Astrocyte (in vitro differentiated cells and primary cell): Measurements from ENCODE around the gene UROC1. TPM values are rescaled to one million over a fixed set of nuclear protein-coding genes. Genes with fewer than 3 reads are reported as not detected.

Experiments used
- DNase-seq: peaks from one replicate; pipeline ENCODE4 v3.0.0-alpha.2; 2010; ENCODE audit warnings: low read depth
- FAIRE-seq: peaks from 2 replicates; lab custom pipeline; 2011; peaks lifted over from hg19 to GRCh38; lab: Jason Lieb, UNC
- H2AFZ ChIP-seq: 2 replicates; pipeline ENCODE4 v1.6.0; 2012; ENCODE audit warnings: low read depth, low read length, inconsistent platforms
- H3K27ac ChIP-seq: 2 replicates; pipeline ENCODE4 v1.5.1; 2011; ENCODE audit warnings: low read depth, low read length, inconsistent platforms
- H3K27me3 ChIP-seq: 2 replicates; pipeline ENCODE4 v1.6.0; 2011; ENCODE audit warnings: low read length, inconsistent platforms; ENCODE audit not compliant: insufficient read depth
- H3K36me3 ChIP-seq: 2 replicates; pipeline ENCODE4 v1.5.1; 2011; ENCODE audit warnings: low read length, inconsistent platforms; ENCODE audit not compliant: insufficient read depth
- H3K4me1 ChIP-seq: 2 replicates; pipeline ENCODE4 v1.5.1; 2011; ENCODE audit warnings: low read length, inconsistent platforms; ENCODE audit not compliant: insufficient read depth
- H3K4me2 ChIP-seq: 2 replicates; pipeline ENCODE4 v1.6.0; 2012; ENCODE audit warnings: low read length, inconsistent platforms
- H3K4me3 ChIP-seq: 2 replicates; pipeline ENCODE4 v1.5.1; 2011; ENCODE audit warnings: low read depth, mild to moderate bottlenecking, low read length, inconsistent platforms; ENCODE audit not compliant: insufficient read depth
- H3K79me2 ChIP-seq: 2 replicates; pipeline ENCODE4 v1.6.0; 2012; ENCODE audit warnings: mild to moderate bottlenecking, low read length, inconsistent platforms; ENCODE audit not compliant: insufficient read depth
- H3K9ac ChIP-seq: 2 replicates; pipeline ENCODE4 v1.6.0; 2012; ENCODE audit warnings: mild to moderate bottlenecking, low read length, inconsistent platforms
- H3K9me3 ChIP-seq: 2 replicates; pipeline ENCODE4 v1.5.1; 2012; ENCODE audit warnings: low read depth, mild to moderate bottlenecking, low read length, inconsistent platforms; ENCODE audit not compliant: insufficient read depth
- H4K20me1 ChIP-seq: 2 replicates; pipeline ENCODE4 v1.6.0; 2012; ENCODE audit warnings: low read length, inconsistent platforms; ENCODE audit not compliant: insufficient read depth
- H3K27ac Mint-ChIP-seq: one replicate; pipeline ENCODE4 v1.8.0; 2021; ENCODE audit warnings: mild to moderate bottlenecking, mixed read lengths; ENCODE audit not compliant: unreplicated experiment
- H3K27me3 Mint-ChIP-seq: one replicate; pipeline ENCODE4 v1.8.0; 2021; ENCODE audit warnings: low read depth, mixed read lengths; ENCODE audit not compliant: unreplicated experiment
- H3K36me3 Mint-ChIP-seq: one replicate; pipeline ENCODE4 v1.8.0; 2021; ENCODE audit warnings: low read depth, mixed read lengths; ENCODE audit not compliant: unreplicated experiment
- H3K4me1 Mint-ChIP-seq: one replicate; pipeline ENCODE4 v1.8.0; 2021; ENCODE audit warnings: low read depth, mixed read lengths; ENCODE audit not compliant: unreplicated experiment
- H3K4me3 Mint-ChIP-seq: one replicate; pipeline ENCODE4 v1.8.0; 2021; ENCODE audit warnings: mild to moderate bottlenecking, moderate library complexity, mixed read lengths; ENCODE audit not compliant: unreplicated experiment
- H3K9me3 Mint-ChIP-seq: one replicate; pipeline ENCODE4 v1.8.0; 2021; ENCODE audit warnings: mild to moderate bottlenecking, mixed read lengths; ENCODE audit not compliant: unreplicated experiment
- EZH2 ChIP-seq: IDR thresholded peaks from 2 replicates; pipeline ENCODE4 v1.6.1; 2012; ENCODE audit warnings: mild to moderate bottlenecking, low read length, inconsistent platforms; ENCODE audit not compliant: insufficient read depth
- total RNA-seq: library from RNA; stranded (reverse); gene quantifications from 2 replicates; pipeline ENCODE4 v1.2.1, GENCODE V29; 2021
- TF ChIP-seq, protein P1 (sequence below): IDR thresholded peaks from 2 replicates; pipeline ENCODE4 v1.5.1; 2011; ENCODE audit warnings: low read depth, mild to moderate bottlenecking, inconsistent platforms, low read length, moderate library complexity; ENCODE audit not compliant: insufficient read depth

Gene UROC1
- total RNA-seq, 1 donor from 2014 or later = not detected

DNA sequence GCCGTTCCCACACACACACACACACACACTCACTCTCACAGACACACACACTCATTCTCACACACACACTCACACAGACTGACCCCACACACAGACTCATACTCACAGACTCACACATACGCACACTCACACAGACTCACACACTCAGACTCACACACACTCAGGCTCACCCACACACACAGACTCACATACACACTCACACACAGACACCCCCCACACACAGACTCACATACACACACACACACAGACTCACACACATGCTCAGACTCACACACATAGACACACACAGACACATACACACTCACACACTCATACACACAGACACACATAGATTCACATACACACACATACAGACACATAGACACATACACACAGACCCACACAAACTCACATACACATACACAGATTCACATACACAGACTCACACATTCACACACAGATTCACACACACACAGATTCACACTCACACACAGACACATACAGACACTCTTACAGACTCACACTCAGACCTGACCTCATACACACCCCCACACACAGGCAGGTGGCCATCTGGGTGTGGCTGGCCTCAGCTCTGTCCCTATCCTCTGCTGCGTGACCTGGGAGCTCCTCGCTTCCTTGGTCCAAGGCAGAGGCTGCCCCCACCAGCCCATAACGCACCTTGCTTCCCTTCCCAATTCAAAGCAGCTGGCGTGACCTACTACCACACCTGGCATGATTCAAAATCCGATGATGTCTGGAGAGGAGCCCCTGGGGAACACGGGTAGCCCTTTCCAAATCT is 39.3 kb upstream of the UROC1 start:
- no peak overlapping the region for H3K9ac ChIP-seq
- no peak for FAIRE-seq

DNA sequence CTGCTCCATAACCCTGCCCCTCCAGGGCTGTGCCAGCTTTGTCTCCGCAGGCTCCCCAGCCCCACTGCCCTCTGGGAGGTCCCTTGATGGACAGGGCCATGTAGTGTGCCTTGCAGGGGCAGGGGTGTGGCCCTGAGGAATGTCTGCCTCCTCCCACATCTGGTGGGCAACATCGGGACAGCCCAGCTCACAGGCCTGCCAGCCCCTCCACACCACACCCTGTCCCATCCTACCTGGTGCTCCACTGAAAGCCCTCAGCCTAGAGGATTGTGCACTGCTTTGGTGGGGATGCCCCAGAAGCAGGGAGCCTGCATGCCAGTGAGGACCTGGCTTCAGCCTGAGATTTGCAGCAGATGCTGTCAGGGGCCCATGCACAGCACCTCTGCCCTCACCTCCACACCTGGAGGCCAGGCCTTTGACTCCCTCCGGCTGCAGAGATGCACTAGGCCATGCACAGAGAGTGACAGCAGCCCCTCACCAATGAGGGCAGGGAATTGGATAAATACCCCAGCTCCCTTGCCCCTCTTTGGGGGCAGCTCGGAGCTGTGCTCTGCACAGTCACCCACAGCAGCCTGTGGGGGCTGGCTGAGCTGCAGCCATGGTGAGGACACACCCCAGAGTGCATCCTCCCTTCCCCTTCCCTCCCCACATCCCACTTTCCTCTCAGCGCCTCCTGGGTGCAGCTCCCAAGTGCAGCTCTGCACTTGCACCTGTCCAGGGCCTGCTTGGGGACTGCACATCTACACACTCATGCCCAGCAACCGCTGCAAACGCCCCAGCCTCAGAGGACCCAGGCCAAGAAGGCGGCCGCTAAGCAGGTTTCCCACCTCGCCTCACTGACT is 38.4 kb upstream of the UROC1 start:
- DNase-seq (no peak), FAIRE-seq (no peak)
- Histone ChIP-seq H2AFZ (no peak overlapping the region), H3K36me3 (no peaks in the 10 kb centered on the region), H3K27ac (no peak overlapping the region), H3K4me3 (no peak overlapping the region), H3K4me2 (no peak overlapping the region), H3K9me3 (no peaks in the 10 kb centered on the region), H3K4me1 (no peaks in the 10 kb centered on the region), H3K27me3 (peaks cover 14% of the 10 kb centered on the region), H4K20me1 (no peaks in the 10 kb centered on the region), H3K9ac (no peak overlapping the region), H3K79me2 (no peaks in the 10 kb centered on the region)
- TF ChIP-seq, protein P1, sequence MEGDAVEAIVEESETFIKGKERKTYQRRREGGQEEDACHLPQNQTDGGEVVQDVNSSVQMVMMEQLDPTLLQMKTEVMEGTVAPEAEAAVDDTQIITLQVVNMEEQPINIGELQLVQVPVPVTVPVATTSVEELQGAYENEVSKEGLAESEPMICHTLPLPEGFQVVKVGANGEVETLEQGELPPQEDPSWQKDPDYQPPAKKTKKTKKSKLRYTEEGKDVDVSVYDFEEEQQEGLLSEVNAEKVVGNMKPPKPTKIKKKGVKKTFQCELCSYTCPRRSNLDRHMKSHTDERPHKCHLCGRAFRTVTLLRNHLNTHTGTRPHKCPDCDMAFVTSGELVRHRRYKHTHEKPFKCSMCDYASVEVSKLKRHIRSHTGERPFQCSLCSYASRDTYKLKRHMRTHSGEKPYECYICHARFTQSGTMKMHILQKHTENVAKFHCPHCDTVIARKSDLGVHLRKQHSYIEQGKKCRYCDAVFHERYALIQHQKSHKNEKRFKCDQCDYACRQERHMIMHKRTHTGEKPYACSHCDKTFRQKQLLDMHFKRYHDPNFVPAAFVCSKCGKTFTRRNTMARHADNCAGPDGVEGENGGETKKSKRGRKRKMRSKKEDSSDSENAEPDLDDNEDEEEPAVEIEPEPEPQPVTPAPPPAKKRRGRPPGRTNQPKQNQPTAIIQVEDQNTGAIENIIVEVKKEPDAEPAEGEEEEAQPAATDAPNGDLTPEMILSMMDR = no peak
- no peak for TF ChIP-seq EZH2
- peaks cover 16% of the 10 kb centered on the region for H3K27me3 Mint-ChIP-seq
- no peak overlapping the region for H3K4me3 Mint-ChIP-seq
- no peaks in the 10 kb centered on the region for H3K4me1 Mint-ChIP-seq
- no peaks in the 10 kb centered on the region for H3K36me3 Mint-ChIP-seq
- H3K9me3 Mint-ChIP-seq = peaks cover 2% of the 10 kb centered on the region
- no peak overlapping the region for H3K27ac Mint-ChIP-seq

More for the DNA sequence above, 39.3 kb upstream of the UROC1 start:
- Histone ChIP-seq H3K36me3 (no peaks in the 10 kb centered on the region), H3K9me3 (no peaks in the 10 kb centered on the region), H3K4me1 (no peaks in the 10 kb centered on the region), H3K4me2 (no peak overlapping the region), H4K20me1 (no peaks in the 10 kb centered on the region), H3K27me3 (peaks cover 14% of the 10 kb centered on the region), H2AFZ (no peak overlapping the region), H3K27ac (no peak overlapping the region), H3K4me3 (no peak overlapping the region), H3K79me2 (no peaks in the 10 kb centered on the region)
- no peaks in the 10 kb centered on the region for H3K4me1 Mint-ChIP-seq
- H3K27me3 Mint-ChIP-seq = peaks cover 15% of the 10 kb centered on the region
- H3K9me3 Mint-ChIP-seq = peaks cover 4% of the 10 kb centered on the region
- DNase-seq = no peak
- no peak overlapping the region for H3K4me3 Mint-ChIP-seq
- TF ChIP-seq, protein P1 = no peak
- no peak for TF ChIP-seq EZH2
- no peak overlapping the region for H3K27ac Mint-ChIP-seq
- no peaks in the 10 kb centered on the region for H3K36me3 Mint-ChIP-seq
